Measurements from ENCODE around the gene STK17B.

GRCh38 chr2:196187898-196188458 lies 16.6 kb upstream of the STK17B start:
- TF ChIP-seq CTCF (conservative IDR thresholded peaks at IDR 0.05; ENCODE audit: low read length) (no peak), EZH2phosphoT487 (IDR thresholded peaks at IDR 0.05; ENCODE audit: borderline replicate concordance) (no peak)
